GM12875 (cell line): ENCODE data around the gene APBA1.

Experiments
- H3K4me3 ChIP-seq: one replicate; pipeline ENCODE4 v1.5.1; 2011; ENCODE audit warnings: low read depth, low read length, control low read depth
- CTCF ChIP-seq: IDR thresholded peaks from 2 replicates; pipeline ENCODE4 v1.5.1; 2011; ENCODE audit warnings: low read depth, mild to moderate bottlenecking, control low read depth, inconsistent platforms, low read length, moderate library complexity, borderline replicate concordance; ENCODE audit not compliant: insufficient read depth

APBA1 gene

GRCh38 chr9:69615880-69616279, 56.3 kb downstream of the APBA1 start:
- no peak overlapping the region for H3K4me3 ChIP-seq
- TF ChIP-seq CTCF = no peak

GRCh38 chr9:69611221-69611620, 61.0 kb downstream of the APBA1 start:
- H3K4me3 ChIP-seq = no peak overlapping the region
- no peak for TF ChIP-seq CTCF

- TF ChIP-seq CTCF = no peak
- no peak overlapping the region for H3K4me3 ChIP-seq
Measured at GRCh38 chr9:69609156-69609555, 63.0 kb downstream of the APBA1 start.

- no peak for TF ChIP-seq CTCF
- H3K4me3 ChIP-seq = no peak overlapping the region
Measured at GRCh38 chr9:69606089-69606488, 66.1 kb downstream of the APBA1 start.

GRCh38 chr9:69605406-69605805, 66.8 kb downstream of the APBA1 start:
- no peak for TF ChIP-seq CTCF
- no peak overlapping the region for H3K4me3 ChIP-seq

GRCh38 chr9:69604568-69605219, 67.5 kb downstream of the APBA1 start:
- no peak for TF ChIP-seq CTCF
- no peak overlapping the region for H3K4me3 ChIP-seq

- no peak overlapping the region for H3K4me3 ChIP-seq
- no peak for TF ChIP-seq CTCF
Measured at GRCh38 chr9:69603656-69604055, 68.5 kb downstream of the APBA1 start.
